HG03432 (cell line): ENCODE data around the gene PLCXD1.
"Not testable (repeated sequence)": the region's sequence is repeated elsewhere in the genome, so short reads cannot be mapped to it uniquely, and the experiment has no call there.

Experiments
- ATAC-seq: cut with Tn5 transposase; IDR thresholded peaks from one replicate; pipeline ENCODE4 v1.9.1; 2021; ENCODE audit warnings: mild to moderate bottlenecking, moderate library complexity; ENCODE audit not compliant: unreplicated experiment

Gene PLCXD1

GRCh38 chrX:316351-317325 is 35.5 kb downstream of the PLCXD1 start:
- ATAC-seq = no peak

- ATAC-seq = no peak
Observed at GRCh38 chrX:317424-318067, 36.4 kb downstream of the PLCXD1 start.

- peak; percentile 60 for ATAC-seq
Observed at GRCh38 chrX:318068-318738, 37.0 kb downstream of the PLCXD1 start.

GRCh38 chrX:318739-319578 is 37.8 kb downstream of the PLCXD1 start, which contains the start of gene GTPBP6:
TSS of gene GTPBP6 (minus strand) at chrX:318796. CDS start at chrX:318787, 9 bp downstream.
- peak; percentile 83 for ATAC-seq

- no peak for ATAC-seq
Observed at GRCh38 chrX:319579-320125, 38.5 kb downstream of the PLCXD1 start.

- no peak for ATAC-seq
Observed at GRCh38 chrX:320126-320783, 39.1 kb downstream of the PLCXD1 start.

GRCh38 chrX:323721-324628 is 42.8 kb downstream of the PLCXD1 start:
- no peak for ATAC-seq

- not testable (repeated sequence) for ATAC-seq
Observed at GRCh38 chrX:324664-325063, 43.5 kb downstream of the PLCXD1 start.

- no peak for ATAC-seq
Observed at GRCh38 chrX:327660-328126, 46.5 kb downstream of the PLCXD1 start.

- ATAC-seq = no peak
Observed at GRCh38 chrX:329291-329910, 48.2 kb downstream of the PLCXD1 start.

- not testable (repeated sequence) for ATAC-seq
Observed at GRCh38 chrX:330141-330725, 49.1 kb downstream of the PLCXD1 start.

- no peak for ATAC-seq
Observed at GRCh38 chrX:330726-331150, 49.6 kb downstream of the PLCXD1 start.

- peak; percentile 51 for ATAC-seq
Observed at GRCh38 chrX:331151-331824, 50.1 kb downstream of the PLCXD1 start.

GRCh38 chrX:331825-332495 is 50.8 kb downstream of the PLCXD1 start:
- no peak for ATAC-seq

- no peak for ATAC-seq
Observed at GRCh38 chrX:332496-332860, 51.3 kb downstream of the PLCXD1 start.

- ATAC-seq = no peak
Observed at GRCh38 chrX:332916-333610, 51.9 kb downstream of the PLCXD1 start.
